Fibroblast of pulmonary artery (primary cell): ENCODE results near the gene CACNA1B.

Experiments
- DNase-seq: peaks from one replicate; pipeline ENCODE4 v3.0.0-alpha.2; 2010; ENCODE audit warnings: low read depth
- H3K4me3 ChIP-seq: replicated peaks from 2 replicates; pipeline ENCODE4 v1.5.1; 2011; ENCODE audit warnings: low read depth, mild to moderate bottlenecking, control low read depth, low read length, moderate library complexity
- TF ChIP-seq, protein P1 (sequence below): IDR thresholded peaks from 2 replicates; pipeline ENCODE4 v1.5.1; 2011; ENCODE audit warnings: mild to moderate bottlenecking, control low read depth, low read length, inconsistent platforms; ENCODE audit errors: missing control alignments

Gene CACNA1B

DNA sequence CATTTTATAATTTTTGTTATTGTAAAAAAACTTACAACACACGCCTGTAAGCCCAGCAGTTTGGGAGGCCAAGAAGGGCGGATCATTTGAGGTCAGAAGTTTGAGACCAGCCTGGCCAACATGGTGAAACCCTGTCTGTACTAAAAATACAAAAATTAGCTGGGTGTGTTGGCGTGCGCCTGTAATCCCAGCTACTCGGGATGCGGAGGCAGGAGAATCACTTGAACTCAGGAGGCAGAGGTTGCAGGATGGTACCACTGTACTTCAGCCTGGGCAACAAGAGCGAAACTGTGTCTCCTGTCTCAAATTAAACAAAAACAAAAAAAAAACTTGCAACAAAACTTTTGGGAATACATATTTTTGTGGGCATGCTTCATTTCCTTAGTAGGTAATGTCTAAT, 164.6 kb downstream of the CACNA1B start:
- no peak for DNase-seq
- TF ChIP-seq, protein P1, sequence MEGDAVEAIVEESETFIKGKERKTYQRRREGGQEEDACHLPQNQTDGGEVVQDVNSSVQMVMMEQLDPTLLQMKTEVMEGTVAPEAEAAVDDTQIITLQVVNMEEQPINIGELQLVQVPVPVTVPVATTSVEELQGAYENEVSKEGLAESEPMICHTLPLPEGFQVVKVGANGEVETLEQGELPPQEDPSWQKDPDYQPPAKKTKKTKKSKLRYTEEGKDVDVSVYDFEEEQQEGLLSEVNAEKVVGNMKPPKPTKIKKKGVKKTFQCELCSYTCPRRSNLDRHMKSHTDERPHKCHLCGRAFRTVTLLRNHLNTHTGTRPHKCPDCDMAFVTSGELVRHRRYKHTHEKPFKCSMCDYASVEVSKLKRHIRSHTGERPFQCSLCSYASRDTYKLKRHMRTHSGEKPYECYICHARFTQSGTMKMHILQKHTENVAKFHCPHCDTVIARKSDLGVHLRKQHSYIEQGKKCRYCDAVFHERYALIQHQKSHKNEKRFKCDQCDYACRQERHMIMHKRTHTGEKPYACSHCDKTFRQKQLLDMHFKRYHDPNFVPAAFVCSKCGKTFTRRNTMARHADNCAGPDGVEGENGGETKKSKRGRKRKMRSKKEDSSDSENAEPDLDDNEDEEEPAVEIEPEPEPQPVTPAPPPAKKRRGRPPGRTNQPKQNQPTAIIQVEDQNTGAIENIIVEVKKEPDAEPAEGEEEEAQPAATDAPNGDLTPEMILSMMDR = no peak
- H3K4me3 ChIP-seq = no peak overlapping the region

DNA sequence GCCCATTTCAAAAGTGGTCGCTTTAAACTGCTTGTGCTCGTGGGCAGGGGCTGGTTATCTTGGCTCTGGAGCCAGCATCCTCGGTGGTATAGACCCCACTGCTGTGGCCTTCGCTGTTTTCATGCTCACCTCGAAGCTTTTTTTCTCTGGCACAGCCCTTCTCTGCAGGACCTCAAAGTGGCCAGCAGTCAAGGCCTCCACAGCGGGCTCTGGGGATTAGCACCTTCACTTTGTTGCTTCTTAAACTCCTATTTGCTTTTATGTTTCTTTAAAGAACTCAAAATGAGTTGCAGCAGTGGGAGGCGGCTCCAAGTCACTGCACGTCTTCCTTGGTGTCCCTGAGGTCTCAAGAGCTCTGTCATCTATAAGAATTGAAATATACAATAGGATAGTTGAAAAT, 165.1 kb downstream of the CACNA1B start:
- TF ChIP-seq, protein P1 = no peak
- DNase-seq = no peak
- no peak overlapping the region for H3K4me3 ChIP-seq

DNA sequence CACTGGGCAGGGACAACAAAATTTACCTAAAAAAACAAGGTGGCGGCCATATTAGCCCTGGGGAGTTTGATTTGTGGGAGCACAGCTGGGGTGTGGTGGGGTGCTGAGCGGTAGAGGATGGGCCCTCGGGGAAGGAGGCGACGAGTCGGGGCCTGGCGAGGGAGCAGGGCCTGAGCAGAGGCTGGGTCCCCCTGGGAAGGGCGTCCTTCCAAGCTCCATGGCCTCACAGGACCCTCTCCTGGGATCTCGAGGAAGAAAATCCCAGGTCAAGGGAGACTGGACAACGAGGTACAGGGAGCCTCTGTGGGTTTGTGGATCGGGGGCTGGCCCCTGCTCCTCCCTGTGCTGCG, 165.5 kb downstream of the CACNA1B start:
- no peak for DNase-seq
- TF ChIP-seq, protein P1 = no peak
- H3K4me3 ChIP-seq = no peak overlapping the region

DNA sequence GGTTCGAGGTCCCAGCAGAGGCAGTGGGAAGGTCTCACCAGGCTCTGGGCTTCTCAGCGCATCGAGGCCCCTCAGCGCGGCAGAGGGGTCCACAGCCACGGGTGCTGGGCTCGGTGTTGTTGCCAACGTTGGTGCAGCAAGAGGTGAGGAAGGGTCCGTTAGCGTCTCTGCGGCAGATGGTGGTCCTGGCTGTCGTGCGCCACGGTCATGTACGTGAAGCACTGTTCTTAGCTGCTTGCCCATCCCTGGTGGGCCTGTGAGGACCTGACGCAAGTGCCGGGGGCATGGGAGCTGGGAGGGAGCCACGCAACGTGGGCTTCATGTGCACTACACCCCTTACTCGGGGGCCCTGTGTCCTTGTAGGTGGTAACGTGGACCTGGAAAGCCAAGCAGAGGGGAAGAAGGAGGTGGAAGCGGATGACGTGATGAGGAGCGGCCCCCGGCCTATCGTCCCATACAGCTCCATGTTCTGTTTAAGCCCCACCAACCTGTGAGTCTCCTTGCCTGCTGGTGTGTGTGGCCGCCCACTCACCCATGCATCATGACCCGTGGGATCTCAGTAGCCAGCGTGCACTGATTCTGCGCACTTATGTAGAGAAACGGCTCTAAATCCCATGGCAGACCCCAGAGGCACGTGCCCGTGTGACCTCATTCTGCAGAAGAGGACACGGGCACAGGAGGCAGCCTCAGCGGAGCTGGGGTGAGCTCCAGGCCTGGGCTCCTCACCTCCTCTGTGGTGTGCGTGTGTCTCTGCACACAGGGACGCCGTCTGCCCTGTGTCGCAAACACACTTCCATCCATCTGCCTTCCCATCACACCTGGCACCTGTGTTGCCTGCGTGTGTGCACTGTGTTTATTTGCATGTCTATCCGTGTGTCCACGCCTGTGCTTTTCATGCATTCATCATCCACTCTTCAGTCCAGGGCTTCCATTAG, 166.1 kb downstream of the CACNA1B start:
- no peak for DNase-seq
- no peak overlapping the region for H3K4me3 ChIP-seq
- TF ChIP-seq, protein P1 = no peak

DNA sequence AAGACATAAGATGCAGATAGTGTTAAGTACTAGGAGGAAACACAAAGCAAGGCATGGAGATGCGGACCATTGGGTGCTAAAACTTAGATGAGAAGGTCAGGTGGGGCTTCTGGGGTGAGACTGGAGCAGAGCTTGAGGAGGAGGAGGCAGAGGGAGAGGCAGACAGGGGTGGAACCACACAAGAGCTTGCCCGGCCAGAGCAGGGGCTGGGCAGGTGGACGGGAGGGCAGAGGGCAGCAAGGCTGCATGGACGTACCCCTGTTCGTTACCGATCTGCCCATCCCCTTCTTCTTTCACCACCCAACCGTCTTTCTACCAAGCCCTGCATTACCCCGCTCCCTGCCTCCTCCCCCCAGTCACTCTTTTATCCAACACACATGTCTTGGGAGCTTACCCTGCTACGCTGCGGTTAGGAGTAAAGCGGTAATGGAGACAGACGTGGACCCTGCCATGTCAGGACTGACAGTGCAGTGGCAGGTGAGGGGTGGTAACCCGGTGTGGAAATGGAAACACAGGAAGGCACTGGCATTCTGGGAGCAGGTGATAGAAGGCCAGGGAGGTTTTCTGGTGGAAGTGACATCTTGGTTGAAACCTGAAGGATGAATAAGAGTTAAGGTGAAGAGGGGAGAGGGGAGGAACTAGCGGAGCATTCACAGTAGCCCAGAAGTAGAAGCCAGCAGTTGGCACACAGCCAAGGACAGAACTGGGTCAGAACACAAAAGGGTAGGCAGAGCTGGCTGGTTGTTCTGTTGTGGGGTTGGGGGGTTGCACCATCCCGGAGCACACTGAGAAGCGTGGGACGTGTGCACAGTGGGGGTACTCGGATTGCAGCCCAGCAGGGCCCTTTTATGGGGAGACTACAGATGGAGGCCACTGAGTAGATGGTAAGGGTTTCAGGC, 167.2 kb downstream of the CACNA1B start:
- no peak for DNase-seq
- TF ChIP-seq, protein P1 = no peak
- no peak overlapping the region for H3K4me3 ChIP-seq

DNA sequence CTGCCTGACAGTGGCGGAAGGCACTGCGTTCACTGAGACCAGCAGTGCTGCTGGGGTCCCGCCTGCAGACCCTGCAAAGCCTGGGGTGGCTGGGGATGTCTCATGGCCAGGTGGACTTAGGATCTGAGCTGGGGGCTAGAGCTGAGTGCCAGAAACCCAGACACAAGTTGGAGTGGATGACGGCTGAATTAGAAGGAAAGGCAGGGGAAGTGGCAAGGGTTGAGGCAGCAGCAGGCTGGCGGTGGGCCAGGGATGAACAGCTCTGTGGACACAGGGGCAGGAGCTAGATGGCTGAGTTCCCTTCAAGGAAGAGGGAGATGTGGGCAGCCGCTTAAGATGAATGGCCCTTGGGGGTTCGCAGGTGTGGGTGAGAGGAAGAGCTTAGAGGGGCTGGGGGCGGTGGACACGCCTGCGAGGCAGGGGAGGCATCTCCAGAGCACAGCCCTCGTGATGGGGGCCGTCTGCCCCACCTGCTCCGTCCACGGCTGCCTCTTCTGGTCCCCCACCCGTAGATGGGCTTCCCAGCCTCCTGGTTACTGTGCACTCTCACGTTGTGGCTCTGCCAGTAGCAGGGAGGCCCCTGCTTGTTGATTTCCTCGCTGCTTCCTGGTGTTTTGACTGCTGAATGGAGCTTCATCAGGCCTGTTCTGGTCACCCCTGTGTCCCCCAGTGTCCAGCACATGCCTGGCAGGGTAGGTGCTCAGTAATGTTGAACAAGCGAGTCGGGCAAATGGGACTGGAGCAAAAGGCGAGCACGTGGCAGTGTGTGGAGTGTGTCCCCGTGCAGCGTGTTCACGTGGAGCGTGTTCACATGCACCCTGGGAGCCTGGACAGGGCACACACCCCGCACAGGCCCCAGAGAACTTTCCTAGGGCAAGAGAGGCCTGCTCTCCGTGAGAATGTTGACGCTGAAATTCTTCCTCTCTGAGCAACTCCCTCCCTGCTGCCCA, 168.2 kb downstream of the CACNA1B start:
- TF ChIP-seq, protein P1 = no peak
- no peak overlapping the region for H3K4me3 ChIP-seq
- no peak for DNase-seq
